H1 (cell line): ENCODE results near the gene IL1A. TPM values are rescaled to one million over a fixed set of nuclear protein-coding genes. Genes with fewer than 3 reads are reported as not detected.

Experiments used
- CTCF ChIA-PET: fragments of 300-600 bp; sonication (Branson Sonifier 250); formaldehyde crosslinking; loops from one replicate; lab custom pipeline; 2021; ENCODE audit not compliant: partially characterized antibody; lab: Charles Lee
- POLR2A ChIA-PET: fragments of 300-600 bp; sonication (Branson Sonifier 250); formaldehyde crosslinking; loops from one replicate; lab custom pipeline; 2021; ENCODE audit warnings: inconsistent platforms; ENCODE audit not compliant: partially characterized antibody; lab: Charles Lee
- DNase-seq, 2 experiments: peaks; one replicate each; pipeline versions ENCODE4 v3.0.0 to v3.0.0-alpha.2; 2010 to 2022; ENCODE audit warnings: low spot score in 2 of 2, low read depth in 1 of 2, mixed read lengths in 1 of 2
- FAIRE-seq: peaks from 2 replicates; lab custom pipeline; 2011; peaks lifted over from hg19 to GRCh38; lab: Jason Lieb, UNC
- H2AFZ ChIP-seq: 2 replicates; pipeline ENCODE4 v1.8.1; 2012; ENCODE audit warnings: low read length, inconsistent platforms
- H2AK5ac ChIP-seq: 2 replicates; pipeline ENCODE4 v1.6.1; 2013; ENCODE audit warnings: low read depth, low read length
- H2BK120ac ChIP-seq: replicated peaks from 2 replicates; pipeline ENCODE3; 2013; ENCODE audit warnings: low read depth, low read length, inconsistent platforms
- H2BK12ac ChIP-seq: 2 replicates; pipeline ENCODE4 v1.6.1; 2013; ENCODE audit warnings: low read depth, low read length
- H2BK15ac ChIP-seq: 2 replicates; pipeline ENCODE4 v1.6.1; 2013; ENCODE audit warnings: low read length
- H2BK20ac ChIP-seq: 2 replicates; pipeline ENCODE4 v1.6.1; 2013; ENCODE audit warnings: low read length
- H2BK5ac ChIP-seq: 2 replicates; pipeline ENCODE4 v1.6.1; 2013; ENCODE audit warnings: low read depth, low read length
- H3K14ac ChIP-seq: 2 replicates; pipeline ENCODE4 v1.6.1; 2013; ENCODE audit warnings: inconsistent platforms; ENCODE audit not compliant: insufficient read length
- H3K18ac ChIP-seq: 2 replicates; pipeline ENCODE4 v1.6.1; 2013; ENCODE audit warnings: low read length; ENCODE audit errors: extremely low read depth
- H3K23ac ChIP-seq: 2 replicates; pipeline ENCODE4 v1.6.1; 2013; ENCODE audit warnings: inconsistent platforms; ENCODE audit not compliant: insufficient read length
- H3K23me2 ChIP-seq: 2 replicates; pipeline ENCODE4 v1.6.1; 2013; ENCODE audit warnings: low read depth, low read length
- H3K27ac ChIP-seq: 2 replicates; pipeline ENCODE4 v1.6.1; 2011; ENCODE audit warnings: low read depth, low read length, inconsistent platforms
- H3K27me3 ChIP-seq, 4 experiments: replicated peaks in 1 of 4; 1 replicate in 1 of 4; 2 replicates in 3 of 4; pipeline versions ENCODE4 v1.6.1 to v1.8.1; 2011 to 2013; ENCODE audit warnings: low read length in 3 of 4, mild to moderate bottlenecking in 3 of 4, inconsistent platforms in 2 of 4, mixed read lengths in 2 of 4, moderate library complexity in 1 of 4; ENCODE audit not compliant: control insufficient read depth in 3 of 4, insufficient read depth in 3 of 4; ENCODE audit errors: extremely low read depth in 1 of 4
- H3K36me3 ChIP-seq, 4 experiments: 2 replicates each; pipeline versions ENCODE4 v1.6.1 to v1.8.1; 2011 to 2013; ENCODE audit warnings: mild to moderate bottlenecking in 4 of 4, low read length in 3 of 4, moderate library complexity in 2 of 4, control low read depth in 1 of 4, inconsistent platforms in 1 of 4; ENCODE audit not compliant: insufficient read depth in 4 of 4, control insufficient read depth in 2 of 4
- H3K4ac ChIP-seq: replicated peaks from 2 replicates; pipeline ENCODE3; 2013; ENCODE audit warnings: low read length, low read depth, mixed read lengths, inconsistent platforms; ENCODE audit not compliant: insufficient read length
- H3K4me1 ChIP-seq, 4 experiments: replicated peaks in 1 of 4; 1 replicate in 1 of 4; 2 replicates in 3 of 4; pipeline versions ENCODE4 v1.6.1 to v1.8.1; 2011 to 2013; ENCODE audit warnings: low read length in 3 of 4, inconsistent platforms in 2 of 4, mixed read lengths in 1 of 4; ENCODE audit not compliant: insufficient read depth in 4 of 4, control insufficient read depth in 3 of 4
- H3K4me2 ChIP-seq, 2 experiments: 2 replicates each; pipeline versions ENCODE4 v1.6.1 to v1.8.1; 2011 to 2013; ENCODE audit warnings: low read depth in 2 of 2, low read length in 2 of 2, control low read depth in 1 of 2, inconsistent platforms in 1 of 2, mild to moderate bottlenecking in 1 of 2; ENCODE audit not compliant: insufficient read depth in 1 of 2
- H3K4me3 ChIP-seq, 4 experiments: fragments of 200-600, 300-600 bp in 1 of 4; sonication (generic), shearing (Covaris generic), sonication (Bioruptor Twin) in 1 of 4; 2 replicates each; pipeline versions ENCODE4 v1.5.1 to v1.8.1; 2011 to 2016; ENCODE audit warnings: low read length in 4 of 4, low read depth in 3 of 4, control low read depth in 2 of 4, inconsistent platforms in 2 of 4, mild to moderate bottlenecking in 2 of 4, mixed read lengths in 1 of 4, moderate library complexity in 1 of 4; ENCODE audit not compliant: insufficient read depth in 2 of 4; ENCODE audit errors: extremely low read depth in 1 of 4
- H3K56ac ChIP-seq: replicated peaks from 2 replicates; pipeline ENCODE3; 2013; ENCODE audit warnings: low read depth, mild to moderate bottlenecking, mixed read lengths, low read length, inconsistent platforms; ENCODE audit not compliant: insufficient read length
- H3K79me1 ChIP-seq: 2 replicates; pipeline ENCODE4 v1.6.1; 2013; ENCODE audit warnings: low read depth, low read length, control low read depth
- H3K79me2 ChIP-seq, 2 experiments: 2 replicates each; pipeline versions ENCODE4 v1.6.1 to v1.8.1; 2012 to 2013; ENCODE audit warnings: low read length in 2 of 2, mild to moderate bottlenecking in 2 of 2, inconsistent platforms in 1 of 2; ENCODE audit not compliant: insufficient read depth in 2 of 2, control insufficient read depth in 1 of 2
- H3K9ac ChIP-seq, 4 experiments: replicated peaks in 1 of 4; 1 replicate in 1 of 4; 2 replicates in 3 of 4; pipeline versions ENCODE4 v1.6.1 to v1.8.1; 2011 to 2013; ENCODE audit warnings: low read depth in 3 of 4, low read length in 3 of 4, control low read depth in 2 of 4, mild to moderate bottlenecking in 2 of 4, moderate library complexity in 2 of 4, inconsistent platforms in 1 of 4; ENCODE audit errors: extremely low read depth in 1 of 4
- H3K9me3 ChIP-seq, 2 experiments: 2 replicates each; pipeline versions ENCODE4 v1.6.1 to v1.8.1; 2012 to 2013; ENCODE audit warnings: mild to moderate bottlenecking in 2 of 2, moderate library complexity in 2 of 2, control low read depth in 1 of 2, inconsistent platforms in 1 of 2, low read depth in 1 of 2, low read length in 1 of 2, mixed read lengths in 1 of 2; ENCODE audit not compliant: insufficient read depth in 2 of 2
- H4K20me1 ChIP-seq, 2 experiments: replicated peaks in 1 of 2; 2 replicates each; pipeline versions ENCODE3 to v1.8.1; 2011 to 2013; ENCODE audit warnings: inconsistent platforms in 2 of 2, low read length in 2 of 2, mild to moderate bottlenecking in 1 of 2; ENCODE audit not compliant: insufficient read depth in 2 of 2, control insufficient read depth in 1 of 2
- H4K5ac ChIP-seq: 2 replicates; pipeline ENCODE4 v1.6.1; 2013; ENCODE audit warnings: low read length, low read depth, mixed read lengths, inconsistent platforms; ENCODE audit not compliant: insufficient read length
- H4K8ac ChIP-seq: 2 replicates; pipeline ENCODE4 v1.8.0; 2013; ENCODE audit warnings: mild to moderate bottlenecking, moderate library complexity, low read length, inconsistent platforms; ENCODE audit not compliant: insufficient read depth; ENCODE audit errors: extremely low read depth
- H4K91ac ChIP-seq: replicated peaks from 2 replicates; pipeline ENCODE3; 2013; ENCODE audit warnings: low read length, mixed read lengths, inconsistent platforms; ENCODE audit not compliant: insufficient read length
- BACH1 ChIP-seq: IDR thresholded peaks from 2 replicates; pipeline ENCODE4 v1.6.1; 2012; ENCODE audit warnings: low read length, improper control_type of control experiment
- CBX5 ChIP-seq: fragments of 300-800, 300-1000 bp; sonication (generic); IDR thresholded peaks from 2 replicates; pipeline ENCODE4 v1.7.1; 2016; ENCODE audit warnings: antibody characterized with exemption, low read length, low read depth
- CTBP2 ChIP-seq: IDR thresholded peaks from 2 replicates; pipeline ENCODE4 v1.7.0; 2011; ENCODE audit warnings: borderline replicate concordance, mild to moderate bottlenecking, moderate library complexity, mixed read lengths, low read length; ENCODE audit not compliant: insufficient read depth, insufficient read length
- EGR1 ChIP-seq: IDR thresholded peaks from 2 replicates; pipeline ENCODE4 v1.6.1; 2011; ENCODE audit warnings: low read depth, low read length, borderline replicate concordance
- GABPA ChIP-seq: IDR thresholded peaks from 2 replicates; pipeline ENCODE4 v1.6.1; 2011; ENCODE audit warnings: mild to moderate bottlenecking, low read length, moderate library complexity, borderline replicate concordance; ENCODE audit not compliant: insufficient read depth
- JUND ChIP-seq: IDR thresholded peaks from 2 replicates; pipeline ENCODE4 v1.6.1; 2011; ENCODE audit warnings: mild to moderate bottlenecking, improper control_type of control experiment, low read length
- KDM1A ChIP-seq: fragments of 200-600, 300-600 bp; sonication (generic); IDR thresholded peaks from 2 replicates; pipeline ENCODE4 v1.7.1; 2016; ENCODE audit warnings: mild to moderate bottlenecking, low read length, borderline replicate concordance
- KDM5A ChIP-seq: fragments of 200-600 bp; IDR thresholded peaks from 2 replicates; pipeline ENCODE4 v1.7.1; 2012; ENCODE audit warnings: mild to moderate bottlenecking, low read length, inconsistent platforms, mixed read lengths
- SAP30 ChIP-seq: fragments of 300-600 bp; sonication (generic); IDR thresholded peaks from 2 replicates; pipeline ENCODE4 v1.7.1; 2012; ENCODE audit warnings: low read length, moderate library complexity, mild to moderate bottlenecking, inconsistent platforms; ENCODE audit not compliant: insufficient read depth, insufficient replicate concordance
- SP4 ChIP-seq: IDR thresholded peaks from 2 replicates; pipeline ENCODE4 v1.6.1; 2012; ENCODE audit warnings: low read length, inconsistent platforms
- TAF1 ChIP-seq: IDR thresholded peaks from 2 replicates; pipeline ENCODE4 v1.6.1; 2011; ENCODE audit warnings: mild to moderate bottlenecking, low read depth, low read length
- TCF12 ChIP-seq: IDR thresholded peaks from 2 replicates; pipeline ENCODE4 v1.6.1; 2011; ENCODE audit warnings: low read depth, mild to moderate bottlenecking, low read length
- WGBS, 2 experiments: shearing (Covaris generic) in 1 of 2; methylation state at CpG; one replicate each; pipeline versions ENCODE4 v1.1.6 to v1.1.7; 2013 to 2015; ENCODE audit warnings: low lambda C conversion rate in 2 of 2, mixed read lengths in 2 of 2, inconsistent platforms in 1 of 2, low coverage in 1 of 2, missing lambda C conversion rate in 1 of 2; ENCODE audit not compliant: insufficient replicate concordance in 2 of 2, insufficient coverage in 1 of 2, insufficient read length in 1 of 2; ENCODE audit errors: extremely low coverage in 1 of 2, missing lambda C conversion rate in 1 of 2; 5-methylcytosine and 5-hydroxymethylcytosine counted together
- polyA plus RNA-seq, 7 experiments: library from polyadenylated mRNA; depleted of rRNA in 3 of 7; stranded (reverse) in 5 of 7; unstranded in 2 of 7; fragments of >200 nt in 5 of 7; fragments of 200-250 nt in 2 of 7; gene quantifications; 1 replicate in 5 of 7; 2 replicates in 1 of 7; 4 replicates in 1 of 7; pipeline versions ENCODE4 v1.2.1 to v1.2.3, GENCODE V29; 2011 to 2013; ENCODE audit warnings: missing spikeins in 2 of 7, mixed read lengths in 2 of 7
- total RNA-seq: library from RNA; stranded (reverse); fragmentation: NEBNext Ultra II Directional; extraction: Animal tissue kit (Norgen Biotek cat#: 25700); gene quantifications from 2 replicates; pipeline ENCODE4 v1.2.1, GENCODE V29; 2021
- TF ChIP-seq, protein P1 (sequence below): IDR thresholded peaks from 2 replicates; pipeline ENCODE4 v1.6.1; 2012; ENCODE audit warnings: inconsistent platforms

Gene IL1A
- total and polyA plus RNA-seq, 2 of the 8 experiments (the other 6 are each of a cell fraction or from before 2014, with no cell fraction given) = 0.32 to 0.74 TPM

DNA sequence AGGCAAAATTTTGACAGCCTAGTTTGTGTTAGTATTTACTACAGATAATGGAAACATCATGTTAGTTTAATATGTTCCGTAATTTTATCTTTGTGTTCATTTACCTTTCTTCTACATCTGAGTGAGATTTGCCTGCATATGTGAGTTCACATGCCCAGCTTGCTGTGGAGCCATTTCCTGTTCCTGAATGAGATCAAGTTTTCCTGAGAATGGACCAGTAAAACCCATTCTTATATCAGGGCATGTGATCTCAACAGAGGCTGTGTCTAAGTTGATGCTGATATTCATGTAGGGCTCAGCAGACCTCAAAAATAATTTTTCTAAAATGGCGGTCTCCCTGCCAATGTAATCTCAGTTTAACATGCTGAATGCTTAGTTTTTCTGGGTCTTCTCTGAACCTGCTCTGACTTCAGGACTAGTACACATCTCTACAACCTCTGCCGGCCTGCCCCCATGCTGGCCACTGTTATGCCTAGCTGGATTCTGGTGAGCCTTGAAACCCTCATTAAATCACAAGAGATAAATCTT, 1.0 kb downstream of the IL1A start:
- Histone ChIP-seq H3K27ac (no peak overlapping the region), H3K4ac (no peak overlapping the region), H2AFZ (peak overlapping the region; percentile 64; the same call in 1 of the 2 replicates), H2BK12ac (no peak overlapping the region), H3K56ac (no peak overlapping the region), H3K4me3 (no peak overlapping the region)
- no peak for FAIRE-seq
- 91% methylated on average over 3 of the region's 3 CpGs; no CpG with 5 or more reads in 1 of the 2 experiments for WGBS, 2 experiments
- TF ChIP-seq KDM5A = no peak
- TF ChIP-seq TCF12 = no peak
- no peak for TF ChIP-seq GABPA
- no peak for TF ChIP-seq TAF1
- no peak for TF ChIP-seq SP4
- TF ChIP-seq CBX5 = no peak
- no peak for TF ChIP-seq SAP30
- no peak for TF ChIP-seq EGR1
- TF ChIP-seq JUND = no peak
- TF ChIP-seq KDM1A = no peak
- TF ChIP-seq, protein P1, sequence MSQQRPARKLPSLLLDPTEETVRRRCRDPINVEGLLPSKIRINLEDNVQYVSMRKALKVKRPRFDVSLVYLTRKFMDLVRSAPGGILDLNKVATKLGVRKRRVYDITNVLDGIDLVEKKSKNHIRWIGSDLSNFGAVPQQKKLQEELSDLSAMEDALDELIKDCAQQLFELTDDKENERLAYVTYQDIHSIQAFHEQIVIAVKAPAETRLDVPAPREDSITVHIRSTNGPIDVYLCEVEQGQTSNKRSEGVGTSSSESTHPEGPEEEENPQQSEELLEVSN = no peak
- no peak for TF ChIP-seq BACH1
- no peak for TF ChIP-seq CTBP2
- TF ChIP-seq, all 59 proteins: peak for 0
- Histone ChIP-seq H3K23ac (no peak overlapping the region), H3K27me3 (no peaks in the 10 kb centered on the region), H3K23me2 (no peaks in the 10 kb centered on the region), H3K79me1 (no peaks in the 10 kb centered on the region), H2AK5ac (no peak overlapping the region), H2BK5ac (no peak overlapping the region), H2BK20ac (no peak overlapping the region), H3K36me3 (no peaks in the 10 kb centered on the region), H4K91ac (no peak overlapping the region), H3K4me1 (peaks cover 0 to 18% (median 3%) of the 10 kb centered on the region in 4 experiments; a peak in 3 of 7 replicates), H3K18ac (no peak overlapping the region), H3K14ac (no peak overlapping the region), H2BK15ac (no peak overlapping the region), H4K5ac (no peak overlapping the region), H2BK120ac (no peak overlapping the region), H4K20me1 (no peaks in the 10 kb centered on the region), H3K4me2 (no peak overlapping the region; a peak in 1 of 4 replicates), H3K79me2 (no peaks in the 10 kb centered on the region), H3K9ac (no peak overlapping the region), H4K8ac (no peak overlapping the region), H3K9me3 (no peaks in the 10 kb centered on the region)
- DNase-seq = no peak
- ChIA-PET POLR2A (interaction anchor here (1.4 kb wide), 1 partner anchor 9 kb away, joined by 3 read pairs; no protein-coding TSS in a partner anchor), CTCF (interaction anchor here (1.2 to 1.4 kb wide), 2 partner anchors 10 to 176 kb away, joined by 4 read pairs; no protein-coding TSS in a partner anchor)
